ENCODE results near the gene CLCF1.

Gene CLCF1

GRCh38 chr11:67356864-67357561 is 16.4 kb downstream of the CLCF1 start:
- peak; percentile 87 for TF ChIP-seq CTCF (IDR thresholded peaks at IDR 0.05; ENCODE audit: insufficient read depth, low read length, missing control alignments)
- ChIA-PET POLR2A (interaction anchor here (0.7 to 2.3 kb wide), 4 partner anchors 11 to 26 kb away, joined by 3 to 16 read pairs (median 7); partner anchors contain the start of gene CLCF1), CTCF (interaction anchor here (0.6 to 47.5 kb wide), 15 partner anchors 12 to 151 kb away, joined by 3 to 2108 read pairs (median 6); partner anchors contain the start of genes CDK2AP2, CLCF1, POLD4 and PPP1CA)
- DNase-seq (ENCODE audit: low read depth, low spot score) = no peak
- no peak overlapping the region for H3K4me3 ChIP-seq (ENCODE audit: low read depth, low read length)

GRCh38 chr11:67356387-67356863 is 17.0 kb downstream of the CLCF1 start:
- TF ChIP-seq CTCF (IDR thresholded peaks at IDR 0.05; ENCODE audit: insufficient read depth, low read length, missing control alignments) = no peak
- H3K4me3 ChIP-seq (ENCODE audit: low read depth, low read length) = no peak overlapping the region
- ChIA-PET CTCF (interaction anchor here (0.9 to 41.2 kb wide), 11 partner anchors 18 to 151 kb away, joined by 3 to 2108 read pairs (median 6); partner anchors contain the start of genes CDK2AP2, CLCF1, PPP1CA and RAD9A), POLR2A (interaction anchor here (0.7 to 2.3 kb wide), 4 partner anchors 10 to 26 kb away, joined by 3 to 16 read pairs (median 7); partner anchors contain the start of gene CLCF1)
- DNase-seq (ENCODE audit: low read depth, low spot score) = no peak

- TF ChIP-seq CTCF (IDR thresholded peaks at IDR 0.05; ENCODE audit: insufficient read depth, low read length, missing control alignments) = no peak
- no peak overlapping the region for H3K4me3 ChIP-seq (ENCODE audit: low read depth, low read length)
- CTCF ChIA-PET = interaction anchor here (0.9 to 41.2 kb wide), 11 partner anchors 18 to 152 kb away, joined by 3 to 2108 read pairs (median 7); partner anchors contain the start of genes CDK2AP2, CLCF1, PPP1CA and RAD9A
- POLR2A ChIA-PET = interaction anchor here (0.7 to 5.4 kb wide), 4 partner anchors 14 to 45 kb away, joined by 3 to 76 read pairs (median 14); partner anchors contain the start of gene CLCF1
- no peak for DNase-seq (ENCODE audit: low read depth, low spot score)
These were observed 17.5 kb downstream of the CLCF1 start for GRCh38 chr11:67355794-67356386.

GRCh38 chr11:67355023-67355793 is 18.2 kb downstream of the CLCF1 start:
- DNase-seq (ENCODE audit: low read depth, low spot score) = no peak
- TF ChIP-seq CTCF (IDR thresholded peaks at IDR 0.05; ENCODE audit: insufficient read depth, low read length, missing control alignments) = no peak
- peak overlapping the region; percentile 8; the same call in 1 of the 2 replicates for H3K4me3 ChIP-seq (ENCODE audit: low read depth, low read length)
- POLR2A ChIA-PET = interaction anchor here (0.7 to 5.4 kb wide), 3 partner anchors 17 to 45 kb away, joined by 3 to 76 read pairs (median 4); partner anchors contain the start of gene CLCF1
- CTCF ChIA-PET = interaction anchor here (7.1 to 41.2 kb wide), 4 partner anchors 17 to 92 kb away, joined by 67 to 2108 read pairs (median 153); partner anchors contain the start of genes CLCF1, PPP1CA, RAD9A and TBC1D10C

GRCh38 chr11:67354075-67355022 is 19.0 kb downstream of the CLCF1 start:
- peak; percentile 77 for DNase-seq (ENCODE audit: low read depth, low spot score)
- POLR2A ChIA-PET = interaction anchor here (0.5 to 5.4 kb wide), 11 partner anchors 8 to 148 kb away, joined by 3 to 76 read pairs (median 4); partner anchors contain the start of gene CLCF1
- CTCF ChIA-PET = interaction anchor here (1.3 to 41.2 kb wide), 5 partner anchors 16 to 150 kb away, joined by 5 to 2108 read pairs (median 82); partner anchors contain the start of genes CLCF1, PITPNM1, PPP1CA and RAD9A
- peak overlapping the region; percentile 49 for H3K4me3 ChIP-seq (ENCODE audit: low read depth, low read length)
- TF ChIP-seq CTCF (IDR thresholded peaks at IDR 0.05; ENCODE audit: insufficient read depth, low read length, missing control alignments) = peak; percentile 15
